ENCODE results near the gene ZNF888.
"Not testable (repeated sequence)": the region's sequence is repeated elsewhere in the genome, so short reads cannot be mapped to it uniquely, and the experiment has no call there.

ZNF888 gene

DNA sequence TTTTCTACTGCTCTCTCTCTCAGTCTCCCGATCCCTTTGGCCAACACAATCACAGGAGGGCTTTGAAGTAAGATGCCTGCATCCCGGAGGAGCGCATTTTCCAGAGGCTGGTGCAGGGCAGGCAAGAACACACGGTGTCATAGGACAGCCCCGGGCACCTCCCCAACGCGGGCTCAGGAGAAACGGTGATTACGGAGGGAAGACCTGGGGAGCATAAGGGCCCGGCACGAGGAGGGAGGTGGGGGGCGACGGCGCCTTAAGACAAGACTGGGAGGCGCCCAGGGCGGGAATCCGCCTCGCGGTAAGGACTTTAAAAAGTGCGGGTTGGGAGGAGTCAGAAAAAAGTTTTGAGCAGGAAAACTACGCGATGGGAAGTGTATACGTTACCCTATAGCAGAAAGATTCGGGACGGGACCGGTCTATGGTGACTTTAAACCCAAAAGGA lies 18.7 kb upstream of the ZNF888 start:
- no peak for DNase-seq (ENCODE audit: low read depth)

DNA sequence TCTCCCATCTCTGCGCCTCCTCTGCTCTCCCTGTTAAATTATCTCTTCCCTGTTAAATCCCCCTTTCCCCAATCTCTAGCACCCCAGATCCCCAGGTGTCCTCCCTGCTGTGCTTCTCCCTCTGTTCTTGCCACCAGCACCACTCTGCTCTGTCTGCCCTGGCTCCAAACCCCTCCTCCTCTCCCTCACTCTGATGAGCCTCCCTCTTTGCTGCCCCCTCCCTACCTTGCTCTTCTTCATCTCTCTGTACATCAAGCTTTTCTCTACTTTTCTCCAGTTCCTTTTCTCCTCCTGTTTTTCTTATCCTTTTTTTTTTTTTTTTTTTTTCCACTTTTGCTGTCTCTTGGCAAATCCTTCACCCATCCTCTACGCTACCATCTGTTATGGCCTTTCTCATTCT lies 18.3 kb upstream of the ZNF888 start:
- not testable (repeated sequence) for DNase-seq (ENCODE audit: low read depth)

DNA sequence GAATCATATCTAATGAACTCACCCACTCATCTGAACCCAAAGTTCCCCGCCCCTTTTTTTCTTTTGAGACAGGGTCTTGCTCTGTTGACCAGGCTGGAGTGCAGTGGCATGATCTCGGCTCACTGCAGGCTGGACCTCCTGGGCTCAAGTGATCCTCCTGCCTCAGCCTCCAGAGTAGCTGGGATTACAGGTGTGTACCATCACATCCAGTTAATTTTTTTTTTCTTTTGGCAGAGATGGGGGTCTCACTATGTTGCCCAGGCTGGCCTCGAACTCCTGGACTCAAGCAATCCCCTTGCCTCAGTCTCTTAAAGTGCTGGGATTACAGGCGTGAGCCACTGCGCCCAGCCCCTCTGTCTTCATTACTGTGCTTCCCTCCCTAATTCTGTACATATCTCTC lies 17.7 kb upstream of the ZNF888 start:
- not testable (repeated sequence) for DNase-seq (ENCODE audit: low read depth)

- no peak for DNase-seq (ENCODE audit: low read depth)
Measured at GRCh38 chr19:52938761-52939160, 15.5 kb upstream of the ZNF888 start.

DNA sequence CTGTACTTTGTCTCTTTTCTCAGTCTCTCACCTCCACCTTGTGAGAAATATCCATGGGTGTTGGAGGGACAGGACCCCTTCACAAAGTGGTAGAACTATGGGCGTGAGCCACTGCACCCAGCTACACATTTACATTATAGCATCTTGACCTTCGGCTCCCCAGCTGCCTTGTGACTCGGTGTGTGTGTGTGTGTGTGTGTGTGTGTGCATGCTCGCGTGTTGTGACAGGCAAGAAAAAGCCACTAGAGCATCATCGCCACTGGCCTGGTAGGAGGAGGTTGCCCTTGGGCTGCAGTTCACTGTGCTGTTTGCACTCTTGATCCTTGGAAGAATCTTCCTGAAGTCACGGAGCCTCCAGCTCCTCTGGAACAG lies 13.7 kb upstream of the ZNF888 start:
- DNase-seq (ENCODE audit: low read depth) = no peak

- DNase-seq (ENCODE audit: low read depth) = no peak
Measured at GRCh38 chr19:52936151-52936953, 13.1 kb upstream of the ZNF888 start.

DNA sequence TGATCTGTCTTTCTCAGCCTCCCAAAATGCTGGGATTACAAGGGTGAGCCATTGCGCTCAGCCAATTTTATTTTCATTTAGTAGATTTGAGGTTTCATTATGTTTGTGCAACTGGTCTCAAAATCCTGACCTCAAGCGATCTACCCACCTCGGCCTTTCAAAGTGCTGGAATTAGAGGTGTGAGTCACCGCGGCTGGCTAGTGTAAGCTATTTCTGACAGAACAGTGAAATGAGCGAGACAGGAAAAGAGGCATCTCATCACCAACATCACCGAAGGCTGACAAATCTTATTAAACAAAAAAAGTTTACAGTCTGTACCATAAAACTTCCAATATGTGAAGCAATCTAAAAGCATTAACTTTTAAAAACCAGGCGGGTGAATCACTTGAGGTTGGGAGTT lies 12.2 kb upstream of the ZNF888 start:
- DNase-seq (ENCODE audit: low read depth) = no peak

GRCh38 chr19:52924641-52925040 lies 1.4 kb upstream of the ZNF888 start:
- not testable (repeated sequence) for DNase-seq (ENCODE audit: low read depth)

DNA sequence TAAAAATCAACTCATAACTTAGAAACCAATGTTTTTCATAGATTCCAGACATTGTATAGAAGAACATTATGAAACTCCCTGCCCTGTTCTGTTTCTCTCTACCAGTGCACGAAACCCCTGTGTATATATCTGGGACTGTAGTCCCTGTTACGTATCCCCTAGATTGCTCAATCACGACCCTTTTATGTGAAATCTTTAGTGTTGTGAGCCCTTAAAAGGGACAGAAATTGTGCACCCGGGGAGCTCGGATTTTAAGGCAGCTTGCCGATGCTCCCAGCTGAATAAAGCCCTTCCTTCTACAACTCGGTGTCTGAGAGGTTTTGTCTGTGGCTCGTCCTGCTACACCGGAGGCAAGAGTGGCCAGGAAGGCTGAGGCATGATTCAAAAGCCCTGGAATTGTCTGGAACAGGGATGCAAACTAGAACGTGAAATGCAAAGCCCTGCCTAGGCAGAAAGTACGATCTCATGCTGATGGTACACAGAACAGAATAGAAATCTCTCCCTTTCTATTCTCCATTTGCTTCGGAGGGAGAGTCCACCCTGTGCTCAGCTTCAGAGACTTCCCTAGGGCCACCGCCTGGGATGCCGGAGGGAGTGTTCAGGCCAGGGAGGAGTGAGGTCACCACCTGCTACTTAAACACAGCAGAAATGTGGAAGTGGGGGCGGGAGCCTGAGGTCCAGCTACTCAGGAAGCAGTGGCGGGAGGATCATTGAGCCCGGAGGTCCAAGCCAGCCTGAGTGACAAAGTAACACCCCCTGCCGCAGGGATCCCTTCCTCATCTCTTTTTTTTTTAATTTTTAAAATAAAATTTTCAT lies 758 bp upstream of the ZNF888 start:
- no peak for DNase-seq (ENCODE audit: low read depth)

- no peak for DNase-seq (ENCODE audit: low read depth)
Measured at GRCh38 chr19:52917531-52917930, 5.7 kb downstream of the ZNF888 start.

DNA sequence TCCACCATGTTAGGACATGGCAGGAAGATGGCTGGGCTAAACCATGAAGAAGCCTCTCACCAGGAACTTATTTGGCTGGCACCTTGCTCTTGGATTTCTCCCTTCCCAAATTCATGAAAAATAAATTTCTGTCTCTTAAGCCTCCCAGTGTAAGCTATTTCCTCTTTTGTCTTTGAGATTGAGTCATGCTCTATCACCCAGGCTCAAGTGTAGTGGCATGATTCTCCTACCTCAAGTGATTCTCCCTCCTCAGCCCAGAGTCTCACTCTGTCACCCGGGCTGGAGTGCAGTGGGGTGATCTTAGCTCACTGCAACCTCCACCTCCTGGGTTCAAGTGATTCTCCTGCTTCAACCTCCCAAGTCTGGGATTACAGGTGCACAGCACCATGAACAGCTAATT lies 12.6 kb downstream of the ZNF888 start:
- no peak for DNase-seq (ENCODE audit: low read depth)

GRCh38 chr19:52904052-52904780 lies 19.0 kb downstream of the ZNF888 start:
- not testable (repeated sequence) for DNase-seq (ENCODE audit: low read depth)

DNA sequence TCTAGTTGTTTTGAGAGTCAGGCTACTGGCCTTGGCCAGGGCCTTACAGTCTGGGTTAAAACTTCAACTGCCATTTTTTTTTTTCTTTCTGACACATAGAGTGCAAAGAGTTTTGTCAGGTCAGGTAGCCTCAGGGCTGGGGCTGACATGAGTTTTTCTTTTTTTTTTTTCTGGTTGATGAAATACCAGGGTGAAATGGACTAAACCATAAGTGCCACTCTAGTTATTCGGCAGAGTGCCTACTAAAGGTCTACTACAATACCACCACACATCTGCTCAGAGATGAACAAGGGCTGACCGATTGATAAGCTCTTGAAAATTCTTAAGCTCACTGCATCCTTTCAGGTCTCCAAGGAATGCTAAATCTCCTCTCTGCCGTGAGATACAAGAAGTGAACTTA lies 21.4 kb downstream of the ZNF888 start:
- no peak for DNase-seq (ENCODE audit: low read depth)

DNA sequence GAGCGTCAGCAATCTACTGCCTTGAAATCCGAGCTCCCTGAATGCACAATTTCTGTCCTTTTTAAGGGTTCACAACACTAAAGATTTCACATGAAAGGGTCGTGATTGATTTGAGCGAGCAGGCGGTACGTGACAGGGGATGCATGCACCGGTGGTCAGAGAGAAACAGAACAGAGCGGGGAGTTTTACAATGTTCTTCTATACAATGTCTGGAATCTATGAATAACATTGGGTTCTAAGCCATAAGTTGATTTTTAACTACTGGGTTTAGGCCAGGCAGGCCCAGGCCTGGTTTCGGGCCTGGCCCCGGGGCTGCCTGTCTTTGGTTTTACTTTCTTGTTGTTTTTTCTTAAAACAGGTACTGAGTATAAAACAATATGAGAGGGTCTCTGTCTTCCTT lies 24.6 kb downstream of the ZNF888 start:
- not testable (repeated sequence) for DNase-seq (ENCODE audit: low read depth)

DNA sequence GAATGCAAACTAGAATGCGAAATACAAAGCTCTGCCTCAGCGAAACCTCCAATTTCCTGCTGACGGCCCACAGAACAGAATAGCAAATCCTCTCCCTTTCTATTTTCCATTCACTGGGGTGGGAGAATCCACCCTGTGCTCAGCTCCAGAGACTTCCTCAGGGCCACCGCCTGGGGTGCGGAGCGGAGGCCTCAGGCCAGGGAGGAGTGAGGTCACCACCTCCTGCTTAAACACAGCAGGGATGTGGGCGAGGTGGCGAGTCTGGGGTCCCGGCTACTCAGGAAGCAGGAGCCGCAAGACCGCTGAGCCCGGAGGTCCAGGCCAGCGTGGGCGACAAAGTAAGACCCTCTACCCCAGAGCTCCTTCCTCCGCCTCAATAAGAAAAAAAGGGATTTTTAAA lies 25.1 kb downstream of the ZNF888 start:
- no peak for DNase-seq (ENCODE audit: low read depth)

DNA sequence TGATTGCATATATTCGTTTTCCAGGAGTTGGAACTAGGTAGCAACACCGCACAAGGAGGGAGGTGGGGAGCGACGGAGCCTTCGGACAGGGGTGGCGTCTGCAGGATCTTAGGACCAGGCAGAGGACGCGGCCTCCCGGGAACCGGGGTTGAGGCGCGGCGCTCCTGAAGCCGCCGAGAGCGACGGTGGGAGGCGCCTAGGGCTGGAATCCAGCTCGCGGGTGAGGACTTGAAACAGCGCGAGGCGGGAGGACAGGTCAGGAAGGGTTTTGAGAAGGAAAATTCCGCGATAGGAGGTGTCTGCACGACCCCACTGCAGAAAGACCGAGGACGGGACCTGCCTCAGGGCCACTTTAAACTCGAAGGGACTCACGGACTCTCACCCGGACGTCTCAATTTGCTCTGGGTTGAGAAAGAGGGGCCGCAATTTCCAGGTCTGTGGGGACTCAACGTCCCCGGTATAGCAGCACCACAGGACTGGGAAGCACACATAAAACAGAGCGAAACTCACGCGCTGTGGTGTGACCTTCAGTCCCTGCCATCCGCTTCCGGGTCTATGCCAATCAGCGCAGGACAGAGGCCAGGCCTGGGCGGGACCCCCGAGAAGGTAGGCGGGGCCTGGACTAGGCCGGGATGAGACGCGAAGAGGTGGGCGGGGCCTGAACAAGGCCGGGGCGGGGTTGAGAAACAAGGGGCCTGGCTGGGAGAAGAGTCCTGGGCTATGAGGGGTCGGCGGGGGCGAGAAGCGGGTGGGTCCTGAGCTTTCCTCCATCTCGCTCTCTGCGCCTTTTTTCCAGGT lies 25.9 kb downstream of the ZNF888 start, which contains the start of gene ZNF320:
ZNF320 (minus strand) TSS at position 498 of the 798 bp plus-strand sequence. CDS start 7,380 bp downstream, outside the sequence.
- peak; percentile 89 for DNase-seq (ENCODE audit: low read depth)

DNA sequence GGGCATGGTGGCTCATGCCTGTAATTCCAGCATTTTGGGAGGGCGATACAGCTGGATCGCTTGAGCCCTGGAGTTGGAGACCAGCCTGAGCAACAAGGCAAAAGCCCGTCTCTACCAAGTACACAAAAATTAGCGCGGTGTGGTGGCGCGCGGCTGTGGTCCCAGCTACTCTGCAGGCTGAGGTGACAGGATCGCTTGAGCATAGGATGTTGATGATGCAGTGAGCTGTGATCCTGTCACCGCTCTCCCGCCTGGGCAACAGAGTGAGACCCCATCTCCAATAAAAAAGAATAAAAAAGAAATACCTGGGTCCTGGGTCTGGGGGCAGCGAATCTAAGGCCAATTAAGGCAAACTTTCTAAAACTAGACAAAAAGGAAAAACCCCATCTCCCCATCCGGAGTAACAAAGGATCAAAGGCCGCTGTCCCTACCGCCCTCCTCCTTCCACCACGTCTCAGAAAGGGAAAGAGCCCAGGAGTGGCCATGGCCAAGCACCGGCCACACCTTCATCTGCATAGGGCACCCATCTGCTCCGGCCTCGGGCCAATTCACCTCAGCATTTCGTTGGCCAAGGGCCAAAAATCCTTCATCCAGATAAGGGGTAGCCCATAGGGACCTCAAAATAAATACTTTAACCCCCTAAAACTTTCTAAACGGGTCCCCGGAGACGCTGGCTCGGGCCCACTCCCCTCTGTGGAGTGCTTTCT lies 26.6 kb downstream of the ZNF888 start:
- DNase-seq (ENCODE audit: low read depth) = no peak

DNA sequence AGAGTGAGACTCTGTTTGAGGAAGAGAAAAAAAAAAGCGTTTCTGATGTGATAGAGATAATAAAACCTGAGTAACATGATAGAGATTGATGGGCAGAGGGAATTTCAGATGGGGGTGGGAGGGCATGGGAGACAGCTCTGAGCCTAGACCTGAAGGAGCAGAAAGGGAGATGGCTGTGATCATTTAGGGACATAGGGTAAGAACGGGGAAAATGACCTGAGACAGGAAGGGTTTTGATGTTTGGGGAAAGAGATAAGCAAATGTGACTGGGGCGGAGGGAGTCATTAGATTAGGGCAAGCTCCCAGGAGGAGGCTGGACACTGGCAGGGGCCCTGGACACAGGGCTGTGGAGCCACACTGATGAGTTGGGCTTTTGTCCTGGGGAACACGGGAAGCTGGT lies 31.9 kb downstream of the ZNF888 start:
- DNase-seq (ENCODE audit: low read depth) = no peak

- no peak for DNase-seq (ENCODE audit: low read depth)
Measured at GRCh38 chr19:52889931-52890330, 33.3 kb downstream of the ZNF888 start.

DNA sequence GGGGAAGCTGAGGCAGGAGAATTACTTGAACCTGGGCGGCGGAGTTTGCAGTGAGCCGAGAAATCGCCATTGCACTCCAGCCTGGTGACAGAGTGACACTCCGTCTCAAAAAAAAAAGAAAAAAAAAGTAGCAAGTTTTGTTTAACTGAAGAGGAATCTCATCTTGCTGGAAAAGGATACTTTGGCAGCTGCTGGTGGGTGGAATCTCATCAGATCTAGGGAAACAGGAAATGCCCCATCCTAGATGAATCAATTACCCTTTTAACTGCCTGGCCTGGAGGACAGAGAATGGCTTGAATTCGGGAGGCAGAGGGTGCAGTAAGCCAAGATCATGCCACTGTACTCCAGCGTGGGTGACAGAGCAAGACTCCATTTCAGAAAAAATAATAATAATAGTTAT lies 34.2 kb downstream of the ZNF888 start:
- no peak for DNase-seq (ENCODE audit: low read depth)

GRCh38 chr19:52880895-52881389 lies 42.3 kb downstream of the ZNF888 start:
- no peak for DNase-seq (ENCODE audit: low read depth)

All from stimulated activated CD4-positive, alpha-beta T cell treated with anti-CD3 and anti-CD28 coated beads, Interleukin-2, amount 100 ng/mL, for 4 hours (primary cell).